ENCODE data around the gene AKAP17A.
A peak's percentile ranks its signal among the peaks of the same experiment; 100 is the strongest.
"Not testable (repeated sequence)": the region's sequence is repeated elsewhere in the genome, so short reads cannot be mapped to it uniquely, and the experiment has no call there.

Gene AKAP17A

GRCh38 chrX:1555370-1555769, 36.0 kb upstream of the AKAP17A start:
- no peak for DNase-seq (ENCODE audit: low spot score)
- Histone ChIP-seq H3K4me3 (no peak overlapping the region), H3K27ac (no peak overlapping the region)
- no peak for TF ChIP-seq CTCF (IDR thresholded peaks at IDR 0.05)

- not testable (repeated sequence) for H3K4me3 ChIP-seq; DNase-seq (ENCODE audit: low spot score); H3K27ac ChIP-seq
Measured at GRCh38 chrX:1557442-1557841, 34.0 kb upstream of the AKAP17A start.

GRCh38 chrX:1558761-1559468, 32.5 kb upstream of the AKAP17A start:
- Histone ChIP-seq H3K27ac (no peak overlapping the region), H3K4me3 (no peak overlapping the region)
- DNase-seq (ENCODE audit: low spot score) = peak; percentile 19
- no peak for TF ChIP-seq CTCF (IDR thresholded peaks at IDR 0.05)

GRCh38 chrX:1561164-1561563, 30.2 kb upstream of the AKAP17A start:
- no peak for DNase-seq (ENCODE audit: low spot score)
- no peak overlapping the region for H3K27ac ChIP-seq
- no peak overlapping the region for H3K4me3 ChIP-seq
- no peak for TF ChIP-seq CTCF (IDR thresholded peaks at IDR 0.05)

GRCh38 chrX:1564077-1564476, 27.3 kb upstream of the AKAP17A start:
- H3K4me3 ChIP-seq; DNase-seq (ENCODE audit: low spot score); H3K27ac ChIP-seq: not testable (repeated sequence)

GRCh38 chrX:1564750-1565683, 26.4 kb upstream of the AKAP17A start:
- Histone ChIP-seq H3K4me3 (no peak overlapping the region), H3K27ac (no peak overlapping the region)
- no peak for DNase-seq (ENCODE audit: low spot score)
- TF ChIP-seq CTCF (IDR thresholded peaks at IDR 0.05) = no peak

GRCh38 chrX:1574181-1574580, 17.2 kb upstream of the AKAP17A start:
- not testable (repeated sequence) for DNase-seq (ENCODE audit: low spot score)

GRCh38 chrX:1576201-1576992, 15.0 kb upstream of the AKAP17A start:
- DNase-seq (ENCODE audit: low spot score) = no peak
- no peak overlapping the region for H3K27ac ChIP-seq
- TF ChIP-seq CTCF (IDR thresholded peaks at IDR 0.05) = no peak
- no peak overlapping the region for H3K4me3 ChIP-seq

More at GRCh38 chrX:1574181-1574580, 17.2 kb upstream of the AKAP17A start:
- not testable (repeated sequence) for H3K27ac ChIP-seq, H3K4me3 ChIP-seq

All from coronary artery (tissue), 2 donors.